Omental fat pad (tissue), 4 donors: ENCODE data around the gene USP2. TPM values are rescaled to one million over a fixed set of nuclear protein-coding genes. Genes with fewer than 3 reads are reported as not detected.
A peak's percentile ranks its signal among the peaks of the same experiment; 100 is the strongest.

Experiments
- ATAC-seq: fragments of 150-250 bp; one replicate; pipeline ENCODE4 v1.9.1; 2016; ENCODE audit warnings: mild to moderate bottlenecking, moderate library complexity; ENCODE audit not compliant: low FRiP score
- DNase-seq: peaks from one replicate; pipeline ENCODE4 v3.0.0-alpha.2; 2019; ENCODE audit warnings: low spot score
- total RNA-seq, 4 donors: library from RNA; depleted of rRNA; stranded (reverse); fragments of >200 nt; gene quantifications; one replicate each; pipeline ENCODE4 v1.1.0, GENCODE V29; 2016
- TF ChIP-seq, protein P1 (sequence below), 3 donors: fragments of 450-650 bp; IDR thresholded peaks; one replicate each; pipeline ENCODE4 v1.5.1; 2016 to 2017; ENCODE audit warnings: antibody characterized with exemption in 3 of 3, mild to moderate bottlenecking in 3 of 3, moderate library complexity in 2 of 3

Gene USP2
- total RNA-seq, 4 donors from 2014 or later, result 0.63 to 18.7 (median 9.2) TPM

DNA sequence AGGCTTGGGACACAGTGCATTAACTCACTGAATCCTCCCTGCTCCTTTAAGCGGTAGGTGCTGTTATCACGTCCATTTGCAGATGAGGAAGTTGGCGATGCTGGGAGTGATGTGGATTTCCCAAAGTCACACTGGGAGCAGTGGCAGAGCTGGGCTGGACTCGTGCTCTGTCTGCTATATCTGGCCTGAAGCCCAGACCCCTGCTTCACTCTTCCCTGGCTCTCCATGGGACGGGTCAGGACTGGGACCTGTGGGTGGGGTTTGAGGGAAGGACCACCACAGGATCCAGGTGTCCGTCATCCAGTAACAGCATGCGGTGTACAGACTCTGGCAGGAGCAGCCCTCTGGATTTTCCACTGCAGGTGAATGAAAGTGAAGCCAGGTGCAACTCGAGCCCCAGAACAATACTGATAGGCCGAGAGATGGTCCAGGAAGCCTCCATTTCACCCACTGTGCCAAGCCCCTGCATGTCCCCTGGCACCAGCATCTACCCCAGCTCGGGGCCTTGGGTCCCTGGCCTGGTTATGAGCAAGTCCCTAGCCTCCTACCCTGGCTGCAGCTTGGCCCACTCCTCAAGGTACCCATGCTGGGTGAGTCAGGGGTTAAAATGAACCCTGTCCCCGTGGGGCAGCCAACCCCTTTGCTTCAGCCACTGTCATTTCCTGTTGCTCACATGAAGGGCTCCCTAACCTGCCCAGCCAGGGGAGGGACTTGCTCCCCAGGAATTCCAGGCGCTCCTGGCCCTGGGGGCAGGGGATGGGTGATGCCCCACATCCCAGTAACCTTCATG lies 4.2 kb downstream of the USP2 start:
- DNase-seq (no peak), ATAC-seq (no peak)
- TF ChIP-seq, protein P1, sequence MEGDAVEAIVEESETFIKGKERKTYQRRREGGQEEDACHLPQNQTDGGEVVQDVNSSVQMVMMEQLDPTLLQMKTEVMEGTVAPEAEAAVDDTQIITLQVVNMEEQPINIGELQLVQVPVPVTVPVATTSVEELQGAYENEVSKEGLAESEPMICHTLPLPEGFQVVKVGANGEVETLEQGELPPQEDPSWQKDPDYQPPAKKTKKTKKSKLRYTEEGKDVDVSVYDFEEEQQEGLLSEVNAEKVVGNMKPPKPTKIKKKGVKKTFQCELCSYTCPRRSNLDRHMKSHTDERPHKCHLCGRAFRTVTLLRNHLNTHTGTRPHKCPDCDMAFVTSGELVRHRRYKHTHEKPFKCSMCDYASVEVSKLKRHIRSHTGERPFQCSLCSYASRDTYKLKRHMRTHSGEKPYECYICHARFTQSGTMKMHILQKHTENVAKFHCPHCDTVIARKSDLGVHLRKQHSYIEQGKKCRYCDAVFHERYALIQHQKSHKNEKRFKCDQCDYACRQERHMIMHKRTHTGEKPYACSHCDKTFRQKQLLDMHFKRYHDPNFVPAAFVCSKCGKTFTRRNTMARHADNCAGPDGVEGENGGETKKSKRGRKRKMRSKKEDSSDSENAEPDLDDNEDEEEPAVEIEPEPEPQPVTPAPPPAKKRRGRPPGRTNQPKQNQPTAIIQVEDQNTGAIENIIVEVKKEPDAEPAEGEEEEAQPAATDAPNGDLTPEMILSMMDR (IDR thresholded peaks at IDR 0.05), result no peak

DNA sequence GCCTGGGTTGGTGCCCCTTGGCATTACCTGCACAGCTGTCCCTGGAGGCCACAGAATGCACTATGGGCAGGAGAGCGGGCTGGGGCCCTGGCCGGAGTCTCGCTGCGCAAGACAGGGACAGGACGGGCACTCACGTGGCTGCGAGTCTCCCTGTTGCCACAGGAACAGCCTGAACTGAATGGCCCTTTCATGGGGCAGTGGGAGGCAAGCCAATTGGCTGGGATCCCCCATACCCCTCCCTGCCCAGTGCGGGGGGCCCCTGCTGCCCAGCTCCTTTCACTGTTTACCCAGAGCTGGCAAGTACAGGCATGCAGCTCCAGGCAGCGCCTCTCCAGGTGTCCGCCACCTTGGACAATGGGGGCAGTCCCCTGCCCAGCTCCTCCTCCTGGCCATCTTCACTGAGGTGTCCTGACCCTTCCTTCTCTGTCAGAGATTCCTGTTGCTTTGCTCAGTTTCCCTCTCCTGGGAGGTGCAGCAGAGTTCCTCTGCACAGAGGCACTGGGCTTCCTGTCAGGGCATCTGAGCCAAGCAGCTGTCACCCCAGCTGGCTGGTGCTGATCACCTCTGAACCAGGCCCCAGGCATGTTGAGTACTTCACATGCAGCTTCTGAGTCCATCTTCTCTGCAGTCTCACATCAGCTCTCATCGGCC lies 5.2 kb downstream of the USP2 start:
- ATAC-seq (no peak), DNase-seq (no peak)
- TF ChIP-seq, protein P1 (IDR thresholded peaks at IDR 0.05), result no peak

DNA sequence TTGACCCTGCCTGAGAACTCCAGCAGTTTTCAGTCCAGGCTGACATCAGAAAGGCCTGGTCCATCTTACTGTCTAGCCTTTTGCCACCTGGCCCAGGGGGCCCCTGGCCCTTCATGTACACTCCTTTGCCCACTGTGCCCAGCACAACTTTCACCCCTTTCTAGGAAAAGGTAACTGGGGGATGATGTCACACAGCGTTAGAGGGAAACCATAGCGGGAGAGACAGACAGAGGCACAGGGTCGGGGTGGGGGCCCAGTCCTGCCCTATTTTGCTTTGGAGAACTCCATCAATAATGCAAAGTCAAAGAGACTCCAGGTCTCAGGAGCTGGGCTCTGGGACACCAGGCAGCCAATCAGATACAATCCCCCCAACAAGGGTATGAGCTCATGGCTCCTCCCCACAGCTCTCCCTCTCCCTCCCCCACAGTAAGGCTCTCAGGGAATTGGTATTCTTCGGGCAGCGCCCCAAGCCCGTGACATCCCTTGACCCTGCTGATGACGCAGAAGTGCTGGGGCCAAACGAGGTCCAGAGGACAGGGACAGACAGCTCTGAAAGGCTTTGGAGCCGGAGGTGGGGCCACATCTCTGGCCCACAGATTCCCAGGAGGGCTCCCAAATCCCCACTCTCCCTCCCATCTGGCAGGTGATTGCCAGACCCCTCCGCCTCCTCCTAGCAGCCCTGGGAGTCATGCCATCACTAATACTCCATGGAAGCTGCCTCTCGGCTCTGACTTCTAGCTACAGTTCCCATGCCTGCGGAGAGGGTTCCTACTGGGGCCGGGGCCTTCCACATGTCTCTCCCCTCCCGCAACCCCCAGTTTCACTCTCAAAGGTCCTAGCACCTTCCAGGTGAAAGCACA lies 5.9 kb downstream of the USP2 start:
- DNase-seq (no peak), ATAC-seq (peak; percentile 60)
- TF ChIP-seq, protein P1 (IDR thresholded peaks at IDR 0.05), result no peak

DNA sequence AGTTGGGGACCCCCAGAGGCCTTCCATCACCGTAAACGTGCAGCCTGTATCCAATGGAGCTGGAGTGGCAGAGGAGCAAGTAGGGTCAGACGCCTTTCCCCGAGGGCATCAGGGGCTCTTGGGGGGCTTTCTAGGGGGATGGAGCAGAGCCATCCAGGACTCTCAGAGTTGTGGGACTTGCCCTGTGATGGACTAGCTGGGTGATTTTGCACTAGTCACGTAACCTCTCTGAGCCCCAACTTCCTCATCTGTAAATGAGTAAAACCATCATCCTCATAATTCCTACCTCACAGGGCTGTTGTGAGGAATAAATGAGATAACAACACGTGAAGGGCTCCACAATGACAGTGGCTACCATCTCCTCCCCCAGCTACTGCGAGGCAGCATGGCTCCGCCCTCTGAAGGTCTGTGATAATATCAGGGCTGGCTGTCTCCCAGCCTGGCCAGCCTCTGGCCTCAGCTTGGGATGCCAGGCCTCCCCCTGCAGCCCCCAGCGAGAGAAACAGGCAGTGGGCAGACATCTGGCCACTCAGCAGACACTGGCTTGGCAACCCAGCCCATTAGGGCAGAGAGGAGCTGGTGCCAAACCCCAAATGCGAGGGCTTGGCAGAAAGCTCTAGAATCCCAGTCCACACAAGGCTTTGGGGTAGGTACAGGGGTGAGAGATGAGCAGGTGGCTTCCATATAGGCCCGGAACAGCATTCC lies 6.7 kb downstream of the USP2 start:
- TF ChIP-seq, protein P1 (IDR thresholded peaks at IDR 0.05), result no peak
- ATAC-seq (no peak), DNase-seq (no peak)

DNA sequence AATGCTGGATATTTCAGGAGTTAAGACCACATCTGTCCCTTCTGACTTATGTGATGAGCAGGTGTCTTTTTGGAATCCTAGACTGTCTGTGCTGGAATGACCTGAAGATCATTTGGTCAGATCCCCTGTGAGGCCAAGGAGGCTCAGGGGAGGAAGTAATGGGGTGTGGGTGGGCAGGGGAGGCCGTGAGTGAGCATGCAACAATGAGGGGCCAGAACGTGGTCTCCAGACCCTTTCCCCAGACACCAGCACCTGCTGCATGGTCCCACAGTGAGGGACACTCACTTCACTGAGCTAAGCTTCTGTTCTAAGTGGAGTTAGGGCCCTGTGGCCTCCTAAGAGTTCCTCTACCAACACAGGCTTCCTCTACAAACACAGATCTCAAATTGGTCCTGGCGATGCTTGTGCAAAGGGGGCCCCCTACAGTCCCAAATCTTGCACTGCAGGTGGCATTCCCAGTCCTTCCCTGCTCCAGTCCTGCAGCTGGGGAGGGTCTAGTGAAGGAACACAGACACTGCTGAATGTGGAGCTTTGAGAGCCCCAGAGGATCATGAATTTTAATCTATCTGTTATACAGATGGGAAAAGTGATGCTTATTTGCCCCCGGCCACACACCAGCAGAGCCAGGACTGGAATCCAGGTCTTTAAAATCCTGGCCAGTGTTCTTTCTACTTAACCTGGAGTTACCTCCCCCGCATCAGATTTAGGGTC lies 7.4 kb downstream of the USP2 start:
- peak; percentile 68 for DNase-seq
- TF ChIP-seq, protein P1 (IDR thresholded peaks at IDR 0.05), result no peak
- ATAC-seq, result peak; percentile 29
